BLaER1 (cell line): Measurements from ENCODE around the gene MTUS2.

Experiments used
- H3K27ac ChIP-seq: shearing (Covaris generic); formaldehyde crosslinking; 2 replicates; pipeline ENCODE4 v1.8.1; 2022
- H3K27me3 ChIP-seq: shearing (Covaris generic); formaldehyde crosslinking; 2 replicates; pipeline ENCODE4 v1.8.1; 2022
- H3K36me3 ChIP-seq: shearing (Covaris generic); formaldehyde crosslinking; 2 replicates; pipeline ENCODE4 v1.8.1; 2022
- H3K4me1 ChIP-seq: shearing (Covaris generic); formaldehyde crosslinking; 2 replicates; pipeline ENCODE4 v1.8.1; 2022
- H3K4me2 ChIP-seq: shearing (Covaris generic); formaldehyde crosslinking; 2 replicates; pipeline ENCODE4 v1.8.1; 2022
- H3K4me3 ChIP-seq: shearing (Covaris generic); formaldehyde crosslinking; 2 replicates; pipeline ENCODE4 v1.8.1; 2022
- H3K9ac ChIP-seq: shearing (Covaris generic); formaldehyde crosslinking; 2 replicates; pipeline ENCODE4 v1.8.1; 2022
- H3K9me3 ChIP-seq: shearing (Covaris generic); formaldehyde crosslinking; 2 replicates; pipeline ENCODE4 v1.8.1; 2022
- H4K20me1 ChIP-seq: shearing (Covaris generic); formaldehyde crosslinking; 2 replicates; pipeline ENCODE4 v1.8.1; 2022
- Cebpa-rat ChIP-seq: shearing (Covaris generic); IDR thresholded peaks from 2 replicates; pipeline ENCODE4 v1.8.1; 2022

Gene MTUS2

GRCh38 chr13:28822151-28822550 lies 2.0 kb downstream of the MTUS2 start:
- TF ChIP-seq Cebpa-rat, result no peak
- Histone ChIP-seq H3K27ac (no peak overlapping the region), H3K4me3 (no peak overlapping the region), H3K27me3 (peaks cover 55% of the 10 kb centered on the region), H3K4me2 (no peak overlapping the region), H3K9ac (no peak overlapping the region), H3K36me3 (no peaks in the 10 kb centered on the region), H4K20me1 (no peaks in the 10 kb centered on the region), H3K9me3 (peaks cover 8% of the 10 kb centered on the region; the same call in 1 of the 2 replicates), H3K4me1 (peaks cover 8% of the 10 kb centered on the region)

DNA sequence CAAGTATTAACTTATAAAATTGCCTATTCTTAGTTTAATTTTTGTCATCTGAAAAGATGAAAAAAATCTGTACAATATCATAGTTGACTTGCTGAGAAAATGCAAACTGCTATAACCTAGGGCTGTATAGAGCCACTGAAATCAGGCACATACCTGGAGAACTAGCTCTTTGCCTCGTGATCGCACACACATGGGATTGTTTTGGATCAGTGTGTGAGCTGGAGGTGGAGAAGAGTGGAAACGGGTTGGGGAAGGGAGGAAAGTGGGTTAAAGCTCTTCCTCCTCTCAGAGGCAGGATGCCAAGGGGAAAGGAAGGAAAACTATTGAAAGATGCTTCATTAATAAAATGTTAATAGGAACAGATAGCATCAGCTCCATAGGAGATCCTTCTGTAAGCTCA lies 2.7 kb downstream of the MTUS2 start:
- no peak for TF ChIP-seq Cebpa-rat
- H3K27me3 ChIP-seq, result peaks cover 52% of the 10 kb centered on the region
- H3K4me2 ChIP-seq, result no peak overlapping the region
- H3K4me3 ChIP-seq, result no peak overlapping the region
- H3K9me3 ChIP-seq, result peaks cover 12% of the 10 kb centered on the region
- no peaks in the 10 kb centered on the region for H3K36me3 ChIP-seq
- no peak overlapping the region for H3K9ac ChIP-seq
- H3K4me1 ChIP-seq, result peaks cover 8% of the 10 kb centered on the region
- no peaks in the 10 kb centered on the region for H4K20me1 ChIP-seq
- H3K27ac ChIP-seq, result no peak overlapping the region

DNA sequence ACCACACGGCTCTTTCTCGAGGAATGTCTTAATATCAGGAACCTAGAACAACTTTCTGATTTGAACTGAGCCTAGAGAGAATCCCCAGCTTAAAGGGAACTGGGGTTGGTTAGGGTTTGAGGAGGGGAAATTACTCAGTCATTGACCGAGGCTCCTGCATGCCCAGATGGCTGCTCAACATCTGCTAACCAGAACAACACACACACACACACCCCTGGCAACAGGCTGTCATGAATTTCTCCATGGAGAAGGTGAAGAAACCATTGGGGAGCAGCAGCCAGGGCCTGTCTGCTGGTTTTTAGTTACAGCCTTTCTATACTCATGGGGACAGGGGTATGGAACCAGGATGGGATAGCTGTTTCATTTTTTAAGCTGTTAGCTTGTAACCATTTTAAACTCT lies 5.2 kb downstream of the MTUS2 start:
- H3K9ac ChIP-seq, result no peak overlapping the region
- no peaks in the 10 kb centered on the region for H3K36me3 ChIP-seq
- no peaks in the 10 kb centered on the region for H4K20me1 ChIP-seq
- no peak for TF ChIP-seq Cebpa-rat
- no peak overlapping the region for H3K4me2 ChIP-seq
- peaks cover 2% of the 10 kb centered on the region for H3K4me1 ChIP-seq
- peaks cover 26% of the 10 kb centered on the region for H3K27me3 ChIP-seq
- peaks cover 36% of the 10 kb centered on the region for H3K9me3 ChIP-seq
- no peak overlapping the region for H3K4me3 ChIP-seq
- no peak overlapping the region for H3K27ac ChIP-seq

DNA sequence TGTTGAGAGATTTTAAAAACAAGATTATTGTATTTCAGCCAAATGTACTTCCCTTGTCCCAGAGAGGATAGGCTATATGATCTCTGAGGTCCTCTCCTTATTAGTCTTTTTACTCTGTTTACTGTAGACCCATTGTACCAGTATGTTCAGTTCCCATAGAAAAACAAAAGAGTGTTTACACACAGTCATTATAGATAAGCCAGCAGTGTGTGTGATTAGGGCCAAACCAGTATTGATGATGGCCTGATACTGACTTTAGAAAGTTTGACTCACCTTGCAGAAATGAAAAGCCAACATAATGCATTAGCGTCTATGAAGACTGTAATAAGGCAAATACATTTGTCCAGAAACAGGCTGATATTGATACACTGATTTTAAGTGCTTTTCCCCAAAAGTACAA lies 6.2 kb downstream of the MTUS2 start:
- Histone ChIP-seq H3K36me3 (no peaks in the 10 kb centered on the region), H3K4me2 (no peak overlapping the region), H3K27ac (no peak overlapping the region), H3K27me3 (peaks cover 16% of the 10 kb centered on the region), H3K4me3 (no peak overlapping the region), H4K20me1 (no peaks in the 10 kb centered on the region), H3K4me1 (no peaks in the 10 kb centered on the region), H3K9me3 (peaks cover 42% of the 10 kb centered on the region), H3K9ac (no peak overlapping the region)
- TF ChIP-seq Cebpa-rat, result no peak

- no peak for TF ChIP-seq Cebpa-rat
- Histone ChIP-seq H3K27ac (no peak overlapping the region), H3K4me1 (no peaks in the 10 kb centered on the region), H4K20me1 (no peaks in the 10 kb centered on the region), H3K4me3 (no peak overlapping the region), H3K36me3 (no peaks in the 10 kb centered on the region), H3K4me2 (no peak overlapping the region), H3K9me3 (peaks cover 34% of the 10 kb centered on the region), H3K27me3 (no peaks in the 10 kb centered on the region), H3K9ac (no peak overlapping the region)
These were observed 10.4 kb downstream of the MTUS2 start for GRCh38 chr13:28830580-28830979.

DNA sequence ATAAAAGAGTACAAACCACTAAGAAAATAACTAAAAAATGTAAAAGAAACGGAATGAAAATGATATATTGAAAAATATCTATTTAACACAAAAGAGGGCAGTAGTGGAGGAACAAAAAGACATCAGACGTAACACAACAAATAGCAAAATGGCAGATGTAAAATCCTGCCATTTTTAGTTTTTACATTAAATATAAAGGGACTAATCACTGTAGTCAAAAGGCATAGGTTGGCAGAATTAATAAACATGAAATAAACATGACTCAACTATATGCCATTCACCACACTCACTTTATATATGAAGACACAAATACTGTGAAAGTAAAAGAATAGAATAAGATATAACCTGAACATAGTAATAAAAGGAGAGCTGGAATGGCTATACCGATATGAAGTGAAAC lies 11.0 kb downstream of the MTUS2 start:
- Histone ChIP-seq H3K9ac (no peak overlapping the region), H3K4me2 (no peak overlapping the region), H3K4me3 (no peak overlapping the region), H3K27me3 (no peaks in the 10 kb centered on the region), H3K4me1 (no peaks in the 10 kb centered on the region), H3K36me3 (no peaks in the 10 kb centered on the region), H4K20me1 (no peaks in the 10 kb centered on the region), H3K27ac (no peak overlapping the region), H3K9me3 (peaks cover 34% of the 10 kb centered on the region)
- no peak for TF ChIP-seq Cebpa-rat

DNA sequence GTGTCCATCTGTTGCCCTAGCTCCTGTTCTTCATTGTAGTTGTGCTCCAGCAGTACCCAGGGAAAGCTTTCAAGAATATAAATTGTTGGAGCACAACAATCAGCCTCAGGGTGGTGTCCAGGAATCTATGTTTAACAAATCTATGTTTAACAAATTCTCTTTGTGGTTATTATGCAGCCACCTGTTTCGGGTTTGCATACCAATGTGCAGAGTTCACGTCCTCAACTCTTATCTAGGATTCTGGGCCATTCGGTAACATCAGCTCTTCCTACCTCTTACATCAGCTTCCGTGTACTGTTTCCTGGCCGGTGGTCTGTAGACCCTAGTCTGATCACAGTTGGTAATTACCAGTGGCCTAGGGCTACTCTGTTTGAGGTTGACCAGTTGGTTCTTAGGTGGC lies 17.0 kb downstream of the MTUS2 start:
- no peak for TF ChIP-seq Cebpa-rat
- no peak overlapping the region for H3K4me3 ChIP-seq
- H3K9me3 ChIP-seq, result no peaks in the 10 kb centered on the region
- no peaks in the 10 kb centered on the region for H3K36me3 ChIP-seq
- H3K27ac ChIP-seq, result no peak overlapping the region
- no peaks in the 10 kb centered on the region for H3K27me3 ChIP-seq
- H3K9ac ChIP-seq, result no peak overlapping the region
- H3K4me2 ChIP-seq, result no peak overlapping the region
- H4K20me1 ChIP-seq, result no peaks in the 10 kb centered on the region
- H3K4me1 ChIP-seq, result no peaks in the 10 kb centered on the region

- H3K9ac ChIP-seq, result no peak overlapping the region
- no peaks in the 10 kb centered on the region for H3K9me3 ChIP-seq
- H4K20me1 ChIP-seq, result no peaks in the 10 kb centered on the region
- no peak overlapping the region for H3K27ac ChIP-seq
- no peak for TF ChIP-seq Cebpa-rat
- H3K27me3 ChIP-seq, result no peaks in the 10 kb centered on the region
- H3K4me2 ChIP-seq, result no peak overlapping the region
- H3K36me3 ChIP-seq, result no peaks in the 10 kb centered on the region
- no peak overlapping the region for H3K4me3 ChIP-seq
- no peaks in the 10 kb centered on the region for H3K4me1 ChIP-seq
These were observed 23.5 kb downstream of the MTUS2 start for GRCh38 chr13:28843639-28844038.

GRCh38 chr13:28849441-28849840 lies 29.3 kb downstream of the MTUS2 start:
- Histone ChIP-seq H3K4me2 (no peak overlapping the region), H3K36me3 (no peaks in the 10 kb centered on the region), H3K27me3 (no peaks in the 10 kb centered on the region), H3K4me3 (no peak overlapping the region), H3K9ac (no peak overlapping the region), H3K9me3 (no peaks in the 10 kb centered on the region), H3K27ac (no peak overlapping the region), H3K4me1 (peaks cover 11% of the 10 kb centered on the region), H4K20me1 (no peaks in the 10 kb centered on the region)
- TF ChIP-seq Cebpa-rat, result no peak

- H3K4me1 ChIP-seq, result peaks cover 11% of the 10 kb centered on the region
- H4K20me1 ChIP-seq, result no peaks in the 10 kb centered on the region
- H3K9ac ChIP-seq, result no peak overlapping the region
- H3K36me3 ChIP-seq, result no peaks in the 10 kb centered on the region
- no peak overlapping the region for H3K4me3 ChIP-seq
- H3K9me3 ChIP-seq, result no peaks in the 10 kb centered on the region
- no peak for TF ChIP-seq Cebpa-rat
- peak overlapping the region; percentile 16; the same call in 1 of the 2 replicates for H3K4me2 ChIP-seq
- no peak overlapping the region for H3K27ac ChIP-seq
- no peaks in the 10 kb centered on the region for H3K27me3 ChIP-seq
These were observed 30.1 kb downstream of the MTUS2 start for GRCh38 chr13:28850226-28850625.

GRCh38 chr13:28851422-28851821 lies 31.3 kb downstream of the MTUS2 start:
- Histone ChIP-seq H3K9me3 (no peaks in the 10 kb centered on the region), H4K20me1 (no peaks in the 10 kb centered on the region), H3K36me3 (no peaks in the 10 kb centered on the region), H3K27ac (no peak overlapping the region), H3K27me3 (no peaks in the 10 kb centered on the region), H3K4me1 (peaks cover 11% of the 10 kb centered on the region), H3K4me3 (no peak overlapping the region), H3K4me2 (no peak overlapping the region), H3K9ac (no peak overlapping the region)
- TF ChIP-seq Cebpa-rat, result no peak
